Measurements from ENCODE around the gene ARHGAP35.
"Not testable (repeated sequence)": the region's sequence is repeated elsewhere in the genome, so short reads cannot be mapped to it uniquely, and the experiment has no call there.

Gene ARHGAP35

GRCh38 chr19:46882751-46883150 lies 22.0 kb downstream of the ARHGAP35 start:
- H3K9me3 ChIP-seq (ENCODE audit: control insufficient read depth, low read length); DNase-seq; H3K4me3 ChIP-seq (ENCODE audit: insufficient read depth, low read depth, low read length, poor library complexity, severe bottlenecking); H3K36me3 ChIP-seq (ENCODE audit: control insufficient read depth, insufficient read depth, low read length); H3K27ac ChIP-seq (ENCODE audit: insufficient read depth, low read length, poor library complexity, severe bottlenecking); H3K4me1 ChIP-seq (ENCODE audit: control insufficient read depth, insufficient read depth, low read length, poor library complexity, severe bottlenecking); H3K27me3 ChIP-seq (replicated peaks; ENCODE audit: control insufficient read depth, insufficient read depth, low read length, poor library complexity, severe bottlenecking): not testable (repeated sequence)

DNA sequence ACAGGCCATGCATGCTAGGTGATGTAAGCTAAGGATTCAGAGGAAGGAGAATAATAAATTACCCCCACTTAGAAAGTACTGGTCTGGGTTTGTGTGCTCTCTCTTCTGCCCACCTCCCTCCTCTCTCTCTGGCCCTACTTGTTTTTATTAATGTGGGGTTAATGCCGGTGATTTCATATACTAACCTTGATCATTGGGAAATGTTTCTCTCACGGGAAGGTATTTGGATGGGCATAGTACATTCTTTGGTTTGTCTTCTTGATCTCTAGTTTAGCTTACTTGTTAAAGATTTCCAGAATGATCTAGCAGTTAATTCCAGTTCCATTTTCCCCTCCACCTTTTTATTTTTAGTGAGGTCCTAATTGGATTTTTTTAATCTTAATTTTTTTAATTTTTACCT lies 24.6 kb downstream of the ARHGAP35 start:
- no peaks in the 10 kb centered on the region for H3K27me3 ChIP-seq (replicated peaks; ENCODE audit: control insufficient read depth, insufficient read depth, low read length, poor library complexity, severe bottlenecking)
- DNase-seq, result no peak
- no peak overlapping the region for H3K27ac ChIP-seq (ENCODE audit: insufficient read depth, low read length, poor library complexity, severe bottlenecking)
- H3K4me3 ChIP-seq (ENCODE audit: insufficient read depth, low read depth, low read length, poor library complexity, severe bottlenecking), result no peak overlapping the region
- H3K9me3 ChIP-seq (ENCODE audit: control insufficient read depth, low read length), result no peaks in the 10 kb centered on the region
- H3K36me3 ChIP-seq (ENCODE audit: control insufficient read depth, insufficient read depth, low read length), result no peaks in the 10 kb centered on the region
- H3K4me1 ChIP-seq (ENCODE audit: control insufficient read depth, insufficient read depth, low read length, poor library complexity, severe bottlenecking), result no peaks in the 10 kb centered on the region

GRCh38 chr19:46886546-46887239 lies 25.9 kb downstream of the ARHGAP35 start:
- no peak overlapping the region for H3K4me3 ChIP-seq (ENCODE audit: insufficient read depth, low read depth, low read length, poor library complexity, severe bottlenecking)
- no peaks in the 10 kb centered on the region for H3K36me3 ChIP-seq (ENCODE audit: control insufficient read depth, insufficient read depth, low read length)
- H3K4me1 ChIP-seq (ENCODE audit: control insufficient read depth, insufficient read depth, low read length, poor library complexity, severe bottlenecking), result no peaks in the 10 kb centered on the region
- no peak for DNase-seq
- H3K27me3 ChIP-seq (replicated peaks; ENCODE audit: control insufficient read depth, insufficient read depth, low read length, poor library complexity, severe bottlenecking), result no peaks in the 10 kb centered on the region
- no peak overlapping the region for H3K27ac ChIP-seq (ENCODE audit: insufficient read depth, low read length, poor library complexity, severe bottlenecking)
- H3K9me3 ChIP-seq (ENCODE audit: control insufficient read depth, low read length), result no peaks in the 10 kb centered on the region

GRCh38 chr19:46887240-46887782 lies 26.5 kb downstream of the ARHGAP35 start:
- no peaks in the 10 kb centered on the region for H3K27me3 ChIP-seq (replicated peaks; ENCODE audit: control insufficient read depth, insufficient read depth, low read length, poor library complexity, severe bottlenecking)
- H3K4me3 ChIP-seq (ENCODE audit: insufficient read depth, low read depth, low read length, poor library complexity, severe bottlenecking), result no peak overlapping the region
- H3K9me3 ChIP-seq (ENCODE audit: control insufficient read depth, low read length), result no peaks in the 10 kb centered on the region
- no peaks in the 10 kb centered on the region for H3K4me1 ChIP-seq (ENCODE audit: control insufficient read depth, insufficient read depth, low read length, poor library complexity, severe bottlenecking)
- no peak overlapping the region for H3K27ac ChIP-seq (ENCODE audit: insufficient read depth, low read length, poor library complexity, severe bottlenecking)
- no peaks in the 10 kb centered on the region for H3K36me3 ChIP-seq (ENCODE audit: control insufficient read depth, insufficient read depth, low read length)
- no peak for DNase-seq

DNA sequence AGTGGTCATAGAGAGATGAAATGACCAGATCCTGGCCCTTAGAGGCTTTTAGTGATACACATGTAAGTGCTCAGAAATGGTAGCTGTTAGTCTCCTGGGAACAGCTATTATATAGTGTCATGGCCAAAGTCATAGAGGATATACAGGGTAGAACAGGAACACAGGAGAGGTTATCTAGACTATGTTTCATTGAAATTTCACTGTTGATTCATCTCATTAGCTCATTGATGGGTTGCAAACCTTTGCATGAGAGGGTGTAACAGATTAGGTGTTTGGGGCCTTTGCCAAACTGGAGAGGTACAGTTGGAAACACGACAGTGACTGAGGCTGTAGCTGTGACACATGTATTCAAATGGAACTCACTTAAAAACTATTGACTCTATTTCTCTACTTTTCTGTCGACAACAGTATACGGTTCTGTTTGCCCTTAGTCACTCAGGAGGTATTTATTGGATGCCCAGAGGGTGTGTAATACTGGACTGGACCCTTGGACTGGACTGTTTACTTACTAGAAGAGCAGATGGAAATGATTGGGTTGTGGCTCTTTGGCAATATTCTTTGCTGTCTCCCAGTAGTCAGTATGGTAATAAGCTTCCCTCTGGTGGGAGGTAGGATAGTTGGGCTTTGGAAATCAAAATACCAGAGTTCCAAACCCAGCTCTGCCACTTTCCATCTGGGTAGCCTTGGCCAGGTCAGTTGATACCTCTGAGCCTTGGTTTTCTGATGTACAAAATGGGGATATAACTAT lies 29.8 kb downstream of the ARHGAP35 start:
- Histone ChIP-seq H3K4me1 (ENCODE audit: control insufficient read depth, insufficient read depth, low read length, poor library complexity, severe bottlenecking) (no peaks in the 10 kb centered on the region), H3K4me3 (ENCODE audit: insufficient read depth, low read depth, low read length, poor library complexity, severe bottlenecking) (no peak overlapping the region), H3K36me3 (ENCODE audit: control insufficient read depth, insufficient read depth, low read length) (no peaks in the 10 kb centered on the region), H3K27ac (ENCODE audit: insufficient read depth, low read length, poor library complexity, severe bottlenecking) (no peak overlapping the region), H3K27me3 (replicated peaks; ENCODE audit: control insufficient read depth, insufficient read depth, low read length, poor library complexity, severe bottlenecking) (no peaks in the 10 kb centered on the region), H3K9me3 (ENCODE audit: control insufficient read depth, low read length) (no peaks in the 10 kb centered on the region)
- no peak for DNase-seq

DNA sequence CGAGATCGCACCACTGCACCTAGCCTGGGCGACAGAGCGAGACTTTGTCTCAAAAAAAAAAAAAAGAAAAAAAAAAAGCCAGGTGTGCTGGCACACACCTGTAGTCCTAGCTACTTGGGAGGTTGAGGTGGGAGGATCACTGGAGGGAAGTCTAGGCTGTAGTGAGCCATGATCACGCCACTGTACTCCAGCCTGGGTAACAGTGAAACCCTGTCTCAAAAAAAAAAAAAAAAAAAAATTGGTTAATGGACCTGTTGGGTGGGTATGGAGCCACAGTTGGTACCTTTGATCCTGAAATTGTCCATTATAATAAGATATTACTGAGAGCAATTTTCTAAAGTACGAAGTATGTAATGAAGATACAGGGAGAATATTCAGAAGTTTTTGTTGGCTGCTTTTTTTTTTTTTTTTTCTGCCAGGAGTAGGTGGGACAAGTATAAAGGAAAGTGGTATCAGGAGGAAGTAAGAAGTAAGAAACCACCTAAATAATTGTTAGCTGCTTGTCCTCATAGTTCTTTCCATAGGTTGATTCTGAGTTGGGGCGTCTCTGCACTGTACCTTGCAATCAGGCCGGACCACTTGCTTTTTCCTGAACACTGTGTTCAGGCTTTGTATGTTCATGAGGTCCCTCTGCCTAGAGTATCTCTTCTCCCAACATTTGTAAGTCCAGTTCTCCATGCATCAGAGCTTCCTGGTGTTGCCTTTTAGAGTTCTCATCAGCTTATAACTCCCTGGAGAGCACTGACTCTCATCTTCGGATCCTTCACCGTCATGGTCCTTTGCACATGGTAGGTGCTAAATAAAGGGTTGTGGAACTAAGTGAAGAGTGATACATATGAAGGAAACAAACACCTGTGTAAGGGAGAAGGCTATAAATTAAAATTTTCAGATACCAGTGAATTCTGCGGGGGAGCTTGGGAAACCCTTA lies 31.7 kb downstream of the ARHGAP35 start:
- no peaks in the 10 kb centered on the region for H3K9me3 ChIP-seq (ENCODE audit: control insufficient read depth, low read length)
- H3K27me3 ChIP-seq (replicated peaks; ENCODE audit: control insufficient read depth, insufficient read depth, low read length, poor library complexity, severe bottlenecking), result no peaks in the 10 kb centered on the region
- no peak overlapping the region for H3K4me3 ChIP-seq (ENCODE audit: insufficient read depth, low read depth, low read length, poor library complexity, severe bottlenecking)
- no peak overlapping the region for H3K27ac ChIP-seq (ENCODE audit: insufficient read depth, low read length, poor library complexity, severe bottlenecking)
- no peaks in the 10 kb centered on the region for H3K4me1 ChIP-seq (ENCODE audit: control insufficient read depth, insufficient read depth, low read length, poor library complexity, severe bottlenecking)
- DNase-seq, result no peak
- no peaks in the 10 kb centered on the region for H3K36me3 ChIP-seq (ENCODE audit: control insufficient read depth, insufficient read depth, low read length)

- no peaks in the 10 kb centered on the region for H3K4me1 ChIP-seq (ENCODE audit: control insufficient read depth, insufficient read depth, low read length, poor library complexity, severe bottlenecking)
- H3K4me3 ChIP-seq (ENCODE audit: insufficient read depth, low read depth, low read length, poor library complexity, severe bottlenecking), result no peak overlapping the region
- DNase-seq, result no peak
- no peaks in the 10 kb centered on the region for H3K27me3 ChIP-seq (replicated peaks; ENCODE audit: control insufficient read depth, insufficient read depth, low read length, poor library complexity, severe bottlenecking)
- no peaks in the 10 kb centered on the region for H3K36me3 ChIP-seq (ENCODE audit: control insufficient read depth, insufficient read depth, low read length)
- no peaks in the 10 kb centered on the region for H3K9me3 ChIP-seq (ENCODE audit: control insufficient read depth, low read length)
- no peak overlapping the region for H3K27ac ChIP-seq (ENCODE audit: insufficient read depth, low read length, poor library complexity, severe bottlenecking)
Measured at GRCh38 chr19:46896076-46896794, 35.4 kb downstream of the ARHGAP35 start.

DNA sequence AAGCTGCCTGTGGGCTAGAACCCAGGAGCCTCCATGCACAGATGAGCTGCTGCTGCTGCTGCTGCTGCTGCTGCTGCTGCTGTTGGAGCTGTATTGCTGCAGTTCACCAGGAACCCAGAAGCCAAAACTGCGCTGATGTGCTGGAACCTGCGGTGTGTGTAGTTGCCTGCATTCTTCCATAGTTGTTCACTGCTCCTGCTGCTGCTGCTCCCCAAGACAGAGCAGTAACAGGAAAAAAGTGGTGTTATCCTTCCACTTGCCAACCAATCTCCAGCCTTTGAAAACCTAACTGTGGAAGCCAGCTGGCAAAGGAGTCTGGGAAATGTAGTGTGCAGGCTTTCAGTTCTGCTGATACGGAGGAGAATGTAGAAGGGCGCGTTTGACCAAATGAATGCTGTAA lies 37.9 kb downstream of the ARHGAP35 start:
- no peaks in the 10 kb centered on the region for H3K36me3 ChIP-seq (ENCODE audit: control insufficient read depth, insufficient read depth, low read length)
- no peak overlapping the region for H3K27ac ChIP-seq (ENCODE audit: insufficient read depth, low read length, poor library complexity, severe bottlenecking)
- no peak for DNase-seq
- H3K4me1 ChIP-seq (ENCODE audit: control insufficient read depth, insufficient read depth, low read length, poor library complexity, severe bottlenecking), result peaks cover 8% of the 10 kb centered on the region
- H3K4me3 ChIP-seq (ENCODE audit: insufficient read depth, low read depth, low read length, poor library complexity, severe bottlenecking), result no peak overlapping the region
- no peaks in the 10 kb centered on the region for H3K9me3 ChIP-seq (ENCODE audit: control insufficient read depth, low read length)
- no peaks in the 10 kb centered on the region for H3K27me3 ChIP-seq (replicated peaks; ENCODE audit: control insufficient read depth, insufficient read depth, low read length, poor library complexity, severe bottlenecking)

GRCh38 chr19:46900341-46900740 lies 39.5 kb downstream of the ARHGAP35 start:
- H3K9me3 ChIP-seq (ENCODE audit: control insufficient read depth, low read length), result no peaks in the 10 kb centered on the region
- peaks cover 8% of the 10 kb centered on the region for H3K4me1 ChIP-seq (ENCODE audit: control insufficient read depth, insufficient read depth, low read length, poor library complexity, severe bottlenecking)
- no peak overlapping the region for H3K4me3 ChIP-seq (ENCODE audit: insufficient read depth, low read depth, low read length, poor library complexity, severe bottlenecking)
- H3K36me3 ChIP-seq (ENCODE audit: control insufficient read depth, insufficient read depth, low read length), result no peaks in the 10 kb centered on the region
- H3K27me3 ChIP-seq (replicated peaks; ENCODE audit: control insufficient read depth, insufficient read depth, low read length, poor library complexity, severe bottlenecking), result no peaks in the 10 kb centered on the region
- H3K27ac ChIP-seq (ENCODE audit: insufficient read depth, low read length, poor library complexity, severe bottlenecking), result no peak overlapping the region
- DNase-seq, result no peak
